HG02981 (cell line): Measurements from ENCODE around the gene MAP4K5.
A peak's percentile ranks its signal among the peaks of the same experiment; 100 is the strongest.

Experiments
- ATAC-seq: cut with Tn5 transposase; IDR thresholded peaks from one replicate; pipeline ENCODE4 v1.9.1; 2021; ENCODE audit warnings: mild to moderate bottlenecking, moderate library complexity; ENCODE audit not compliant: unreplicated experiment

The MAP4K5 gene

GRCh38 chr14:50403419-50403818 is 128.9 kb downstream of the MAP4K5 start:
- no peak for ATAC-seq

GRCh38 chr14:50402965-50403364 is 129.4 kb downstream of the MAP4K5 start:
- ATAC-seq: no peak

GRCh38 chr14:50400461-50400860 is 131.9 kb downstream of the MAP4K5 start:
- ATAC-seq: no peak

GRCh38 chr14:50399251-50400032 is 132.9 kb downstream of the MAP4K5 start:
- ATAC-seq: no peak

GRCh38 chr14:50398189-50398580 is 134.2 kb downstream of the MAP4K5 start:
- no peak for ATAC-seq

- ATAC-seq: no peak
These were observed 134.8 kb downstream of the MAP4K5 start for GRCh38 chr14:50397390-50398188.

- peak; percentile 58 for ATAC-seq
These were observed 135.6 kb downstream of the MAP4K5 start, which contains the start of gene CDKL1 for GRCh38 chr14:50396631-50397389. TSS of gene CDKL1 (minus strand) at chr14:50396881. CDS start at chr14:50395868, 1,013 bp downstream.

GRCh38 chr14:50395448-50395847 is 136.9 kb downstream of the MAP4K5 start:
- ATAC-seq: no peak

GRCh38 chr14:50394713-50395112 is 137.7 kb downstream of the MAP4K5 start:
- no peak for ATAC-seq

- no peak for ATAC-seq
These were observed 142.5 kb downstream of the MAP4K5 start for GRCh38 chr14:50389668-50390441.

- no peak for ATAC-seq
These were observed 144.0 kb downstream of the MAP4K5 start for GRCh38 chr14:50388256-50388931.

- ATAC-seq: no peak
These were observed 144.8 kb downstream of the MAP4K5 start for GRCh38 chr14:50387548-50387947.

GRCh38 chr14:50383618-50384225 is 148.6 kb downstream of the MAP4K5 start:
- no peak for ATAC-seq

- no peak for ATAC-seq
These were observed 150.5 kb downstream of the MAP4K5 start for GRCh38 chr14:50381823-50382287.

GRCh38 chr14:50381008-50381407 is 151.4 kb downstream of the MAP4K5 start:
- ATAC-seq: no peak

GRCh38 chr14:50380455-50380854 is 151.9 kb downstream of the MAP4K5 start:
- ATAC-seq: no peak

GRCh38 chr14:50379563-50379962 is 152.8 kb downstream of the MAP4K5 start:
- no peak for ATAC-seq

GRCh38 chr14:50377550-50378085 is 154.8 kb downstream of the MAP4K5 start:
- no peak for ATAC-seq

- ATAC-seq: no peak
These were observed 156.6 kb downstream of the MAP4K5 start for GRCh38 chr14:50375760-50376159.
